HG03045 (cell line): ENCODE data around the gene INSRR.

Source experiments
- ATAC-seq: cut with Tn5 transposase; IDR thresholded peaks from one replicate; pipeline ENCODE4 v1.9.1; 2021; ENCODE audit warnings: mild to moderate bottlenecking, moderate library complexity; ENCODE audit not compliant: unreplicated experiment

INSRR gene

DNA sequence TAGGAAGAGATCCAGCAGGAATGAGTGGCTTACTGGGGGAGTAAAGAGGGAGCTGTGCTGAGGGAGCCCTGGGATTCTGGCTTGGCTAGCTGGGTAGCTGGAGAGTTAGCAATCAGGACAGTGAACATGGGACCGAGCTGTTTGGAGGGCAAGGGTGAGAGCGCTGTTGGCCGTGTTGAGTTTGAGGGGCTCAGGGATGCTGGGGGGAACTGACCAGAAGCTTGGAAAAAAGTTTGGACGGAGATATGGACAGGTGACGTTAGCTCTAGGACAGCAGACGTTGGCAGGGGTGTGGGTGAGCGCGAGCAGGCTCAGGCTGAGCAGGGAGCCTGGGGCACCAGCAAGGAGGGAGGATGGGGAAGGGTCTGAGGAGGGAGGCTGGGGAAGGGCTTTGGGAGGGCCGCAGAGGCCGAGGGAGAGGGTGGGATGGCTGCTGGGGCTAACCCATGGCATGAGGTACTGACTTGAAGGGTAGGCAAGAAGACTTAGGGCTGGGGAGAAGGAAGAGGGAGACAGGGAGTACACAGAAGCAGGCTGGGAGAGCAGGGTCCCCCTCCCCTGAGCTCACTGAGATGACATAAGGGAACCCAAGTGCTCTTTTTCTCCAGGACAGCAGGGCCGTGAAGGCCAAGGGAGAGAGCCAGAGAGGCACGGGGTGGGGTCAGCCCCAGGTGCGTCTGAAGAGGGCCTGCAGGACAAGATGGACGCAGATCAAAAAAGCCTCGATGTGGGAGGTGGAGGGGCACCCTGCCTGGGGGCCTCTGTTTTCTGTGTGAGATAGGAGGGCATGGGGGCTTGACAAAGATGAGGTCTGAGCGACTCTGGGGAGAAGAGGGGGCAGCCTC, 50.5 kb downstream of the INSRR start:
- ATAC-seq, result no peak

DNA sequence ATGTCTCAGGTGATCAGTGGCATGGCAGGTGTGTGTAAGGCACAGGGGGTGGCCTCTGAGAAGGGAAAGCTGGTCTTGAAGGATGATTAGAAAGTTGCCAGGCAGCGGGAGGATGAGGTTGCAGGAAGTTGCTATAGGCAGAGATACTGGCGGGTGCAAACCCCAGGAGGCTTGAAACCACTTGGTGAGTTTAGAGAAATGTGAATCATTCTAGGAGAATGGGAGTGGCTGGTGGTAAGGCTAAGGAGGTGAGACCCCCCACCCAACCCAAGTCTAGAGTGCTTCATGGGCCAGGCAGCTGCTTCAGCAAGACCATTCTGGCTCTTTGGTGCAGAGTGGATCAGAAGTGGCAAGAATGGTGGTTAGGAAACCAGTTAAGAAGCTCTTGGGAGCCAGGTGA, 51.3 kb downstream of the INSRR start:
- ATAC-seq, result no peak

DNA sequence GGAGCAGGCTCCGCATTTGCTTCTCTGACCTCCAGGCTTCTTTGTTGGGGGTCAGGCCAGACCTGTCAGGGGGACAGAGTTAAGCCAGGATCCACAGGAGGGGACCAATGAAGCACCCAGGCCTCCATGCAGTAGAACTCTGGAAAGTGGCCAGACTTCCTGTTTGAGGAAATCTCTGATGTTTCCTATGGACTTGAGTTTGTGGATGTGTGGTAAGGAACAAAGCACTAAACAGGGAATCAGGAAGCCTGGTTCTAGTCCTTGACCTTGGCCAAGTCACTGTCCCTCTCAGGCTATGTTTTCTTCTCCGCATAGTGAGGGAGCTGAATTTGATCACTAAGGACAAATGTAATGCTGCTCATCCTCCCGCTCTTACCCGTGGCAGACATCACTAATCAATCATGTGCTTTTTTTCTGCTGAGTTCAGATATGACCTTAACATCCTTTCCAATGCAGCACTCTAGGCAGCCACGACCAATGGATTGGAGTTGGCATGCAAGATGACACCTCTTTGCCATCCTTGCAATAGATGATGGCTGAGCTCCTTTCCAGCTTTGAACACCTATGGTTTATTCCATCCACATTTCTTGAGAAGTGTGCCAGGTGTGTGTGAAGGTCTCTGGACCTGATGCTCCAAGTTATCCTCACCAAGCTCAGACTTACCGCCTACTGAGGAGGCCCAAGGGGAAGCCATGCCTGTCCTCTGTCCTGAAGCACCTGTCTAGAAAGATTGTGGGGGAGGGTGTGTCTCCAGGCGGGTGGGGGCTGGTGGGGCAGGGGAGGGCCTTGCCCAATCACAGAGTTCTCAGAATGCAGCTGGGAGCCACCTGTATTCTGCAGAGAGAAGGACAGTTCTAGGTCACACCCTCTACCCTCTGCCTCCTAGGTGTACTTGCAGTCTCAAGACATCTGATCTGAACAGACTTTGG, 52.1 kb downstream of the INSRR start:
- ATAC-seq, result no peak

DNA sequence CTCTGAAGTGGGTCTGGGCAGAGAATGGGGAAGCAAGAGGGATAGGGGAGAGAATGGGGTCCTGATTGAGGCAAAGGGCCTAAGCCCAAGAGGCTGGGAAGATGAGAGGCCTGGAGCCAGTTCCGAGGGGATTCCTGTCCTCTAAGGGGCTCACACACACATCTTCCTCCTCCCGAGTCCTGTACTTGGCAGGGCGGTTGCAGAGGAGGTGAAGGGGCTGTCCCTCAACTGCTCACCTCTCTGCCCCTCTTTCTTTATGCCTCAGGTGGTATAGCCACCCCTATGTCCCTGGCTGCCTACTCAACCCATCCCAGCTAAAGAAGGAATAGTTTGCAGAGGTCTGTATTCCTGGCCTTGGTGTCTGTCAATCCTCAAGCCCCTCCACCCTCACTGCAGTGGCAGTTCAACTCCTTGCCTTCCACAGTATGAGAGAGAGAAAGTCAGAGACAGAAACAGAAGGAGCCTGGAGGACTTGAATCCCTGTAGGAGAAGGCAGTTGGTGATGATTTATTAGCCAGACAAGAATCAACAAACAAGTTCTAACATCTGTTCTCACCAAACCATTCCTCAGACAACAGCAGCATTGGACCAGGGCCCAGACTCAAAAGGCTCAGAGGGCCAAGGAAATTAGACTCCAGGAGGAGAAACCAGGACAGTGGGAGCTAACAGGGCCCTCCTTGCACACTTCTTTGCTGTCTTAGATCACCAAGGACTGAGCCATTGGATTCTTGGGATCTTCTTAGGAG, 53.0 kb downstream of the INSRR start:
- no peak for ATAC-seq

DNA sequence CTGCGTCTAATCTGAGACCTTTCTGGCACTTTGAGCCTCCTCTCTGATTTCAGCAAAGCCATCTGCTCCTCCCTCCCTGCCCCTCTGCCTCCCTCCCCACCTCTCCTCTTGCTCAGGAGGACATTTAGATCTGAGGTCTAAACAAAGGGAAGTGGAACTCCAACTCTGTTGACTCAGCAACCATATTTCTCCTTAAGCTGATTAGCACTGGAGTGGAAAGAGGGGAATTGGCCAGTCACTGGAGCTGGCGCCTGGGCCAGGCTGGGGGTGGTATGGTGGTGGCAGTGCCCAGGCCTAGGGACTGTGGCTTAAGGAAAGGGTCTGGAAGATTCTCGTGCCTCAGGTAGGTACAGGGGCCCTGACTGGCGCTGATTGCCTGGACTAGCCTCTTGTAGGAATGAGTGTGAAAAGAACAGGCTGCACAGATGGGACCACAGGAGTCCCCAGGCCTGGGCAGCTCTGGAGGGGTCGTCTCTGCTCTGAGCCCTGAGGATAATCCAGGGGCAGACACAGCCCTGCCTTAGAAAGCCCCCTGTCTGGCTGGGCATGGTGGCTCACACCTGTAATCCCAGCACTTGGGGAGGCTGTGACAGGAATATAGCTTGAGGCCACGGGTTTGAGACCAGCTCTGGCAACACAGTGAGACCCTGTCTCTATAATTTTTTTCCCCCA, 54.2 kb downstream of the INSRR start:
- no peak for ATAC-seq

DNA sequence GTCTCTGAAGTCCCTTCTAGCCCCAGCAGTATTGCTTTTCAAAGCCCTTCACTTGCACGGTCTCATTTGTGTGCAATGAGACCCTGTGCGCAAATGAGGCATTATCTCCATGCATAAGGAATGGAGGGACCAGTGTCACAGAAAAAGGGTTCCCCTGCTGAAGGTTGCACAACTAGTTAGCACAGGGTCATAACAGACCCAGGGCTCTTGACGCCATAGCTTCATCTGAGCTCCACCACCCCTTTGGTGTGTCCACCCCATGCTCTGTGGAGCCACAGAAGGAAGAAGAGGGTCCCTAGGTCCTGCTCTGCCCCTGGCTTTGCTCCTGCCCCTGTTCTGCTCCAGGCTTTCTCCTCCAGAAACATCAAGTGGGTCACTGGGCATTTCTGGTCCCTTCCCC, 54.9 kb downstream of the INSRR start:
- no peak for ATAC-seq

DNA sequence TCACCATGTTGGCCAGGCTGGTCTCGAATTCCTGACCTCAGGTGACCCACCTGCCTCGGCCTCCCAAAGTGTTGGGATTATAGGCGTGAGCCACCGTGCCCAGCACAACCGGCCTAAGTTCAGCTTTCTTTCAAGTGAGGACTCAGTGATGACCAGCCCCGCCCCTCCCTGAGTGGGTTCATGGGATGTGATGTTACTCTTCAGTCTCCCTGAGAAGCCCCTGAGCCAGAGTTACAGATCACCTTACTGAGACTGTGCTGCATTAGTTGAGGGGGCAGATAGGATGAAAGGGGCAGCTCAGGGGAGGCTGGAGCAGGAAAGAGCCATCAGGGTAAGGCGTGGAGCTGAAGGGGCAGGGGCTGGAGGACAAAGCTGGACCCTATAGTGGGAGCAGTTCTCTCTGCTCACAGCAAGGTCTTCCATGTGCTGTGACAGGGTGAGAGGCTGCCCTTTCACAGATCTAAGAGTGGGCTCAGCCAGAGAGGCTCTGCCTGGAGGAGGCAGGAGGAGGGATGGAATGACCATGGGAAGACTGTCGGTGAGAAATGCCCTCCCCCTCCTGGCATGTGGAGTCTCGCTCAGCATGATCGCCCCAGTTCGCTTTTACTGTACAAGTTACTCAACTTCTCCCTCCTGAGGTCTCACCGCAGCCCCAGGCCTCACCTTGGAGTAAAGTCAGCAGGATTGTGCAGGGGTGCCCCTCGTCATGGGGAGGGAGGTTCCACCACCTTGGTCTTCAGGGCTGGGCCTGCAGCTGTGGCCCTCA, 55.6 kb downstream of the INSRR start:
- no peak for ATAC-seq

DNA sequence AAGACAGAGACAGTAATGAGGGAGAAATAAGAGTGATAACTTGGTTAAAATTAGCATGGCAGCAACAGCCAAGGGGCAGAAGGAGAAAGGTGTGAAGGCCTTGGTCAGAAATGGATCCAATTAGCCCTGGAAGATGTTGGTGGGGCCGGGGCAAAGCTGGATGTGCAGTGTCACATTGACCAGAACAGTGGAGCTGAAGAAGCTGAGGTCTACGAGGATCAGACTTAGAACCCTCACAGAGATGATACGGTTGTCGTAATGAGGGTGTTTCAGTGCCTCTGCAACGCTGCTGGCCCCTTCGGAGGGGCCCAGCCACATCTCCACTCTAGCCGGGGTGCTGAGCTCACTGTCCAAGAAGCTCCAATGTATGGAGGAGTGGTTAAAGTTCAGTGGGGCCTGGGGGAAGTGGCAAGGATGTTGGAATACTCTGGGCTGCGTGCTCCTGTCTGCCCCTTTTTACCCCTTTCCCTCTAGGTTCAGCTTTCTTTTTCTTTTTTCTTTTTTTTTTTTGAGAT, 56.4 kb downstream of the INSRR start:
- ATAC-seq, result no peak

DNA sequence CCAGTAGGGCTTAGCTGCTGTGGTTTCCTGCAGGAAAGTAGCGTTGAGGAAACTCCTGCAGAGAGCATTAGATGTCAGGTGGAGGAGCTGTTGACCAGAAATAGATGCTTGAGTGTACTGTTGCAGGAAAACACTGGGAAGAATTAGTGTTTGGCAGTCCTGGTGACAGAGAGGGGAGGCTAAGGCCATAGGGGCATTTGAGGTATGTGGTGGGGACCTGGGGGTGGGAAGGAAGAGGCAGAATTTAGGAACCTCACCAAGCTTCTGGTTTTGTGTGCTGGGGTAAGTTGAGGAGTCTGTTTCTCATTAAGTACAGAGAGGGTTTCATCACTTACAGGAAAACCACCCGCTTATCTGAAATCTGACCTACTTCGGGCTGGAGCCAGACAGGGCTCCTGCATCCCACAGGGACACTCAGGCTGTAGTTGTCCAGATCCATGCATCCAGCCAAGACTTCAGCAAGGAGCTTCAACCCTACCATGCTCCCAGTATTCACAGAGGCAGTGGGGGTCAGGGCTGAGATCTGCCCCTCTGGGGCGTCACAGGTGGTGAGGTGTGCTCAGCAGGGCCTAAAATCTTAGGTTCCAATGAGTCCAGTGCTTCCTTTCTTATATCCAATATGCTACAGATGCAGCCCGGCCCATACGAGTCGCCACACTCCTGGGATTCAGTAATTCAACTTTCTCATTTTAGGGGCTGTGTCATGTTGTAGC, 57.4 kb downstream of the INSRR start:
- ATAC-seq, result no peak

DNA sequence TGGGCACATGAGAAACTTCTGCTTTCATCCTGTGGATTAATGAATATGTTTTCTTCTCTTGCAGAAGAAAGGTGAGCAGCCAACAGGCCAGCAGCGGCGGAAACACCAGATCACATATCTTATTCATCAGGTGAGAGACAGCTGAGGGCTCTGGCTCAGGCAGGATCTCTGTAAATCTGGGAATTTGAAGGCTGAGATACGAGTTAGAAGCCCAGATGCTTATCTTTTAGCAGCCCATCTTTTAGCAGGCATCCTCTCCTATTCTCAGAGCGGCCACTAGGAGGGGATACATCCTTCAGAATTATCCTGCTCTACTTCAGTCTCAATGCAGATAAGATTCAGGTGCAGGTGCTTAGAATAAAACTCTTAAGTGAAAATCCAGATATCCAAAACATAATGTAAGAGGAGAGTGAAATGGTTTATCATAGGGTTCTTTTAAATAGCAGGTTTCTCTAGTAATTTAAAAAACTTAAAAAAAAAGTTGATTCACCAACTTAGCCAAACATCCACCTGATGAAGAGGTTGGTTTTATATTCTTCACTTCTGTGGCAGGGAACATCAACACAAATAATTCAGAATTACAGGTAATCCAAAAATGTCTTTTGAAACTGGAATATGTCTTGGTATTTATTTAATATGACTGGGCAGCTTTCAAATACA, 61.6 kb downstream of the INSRR start:
- ATAC-seq, result no peak

DNA sequence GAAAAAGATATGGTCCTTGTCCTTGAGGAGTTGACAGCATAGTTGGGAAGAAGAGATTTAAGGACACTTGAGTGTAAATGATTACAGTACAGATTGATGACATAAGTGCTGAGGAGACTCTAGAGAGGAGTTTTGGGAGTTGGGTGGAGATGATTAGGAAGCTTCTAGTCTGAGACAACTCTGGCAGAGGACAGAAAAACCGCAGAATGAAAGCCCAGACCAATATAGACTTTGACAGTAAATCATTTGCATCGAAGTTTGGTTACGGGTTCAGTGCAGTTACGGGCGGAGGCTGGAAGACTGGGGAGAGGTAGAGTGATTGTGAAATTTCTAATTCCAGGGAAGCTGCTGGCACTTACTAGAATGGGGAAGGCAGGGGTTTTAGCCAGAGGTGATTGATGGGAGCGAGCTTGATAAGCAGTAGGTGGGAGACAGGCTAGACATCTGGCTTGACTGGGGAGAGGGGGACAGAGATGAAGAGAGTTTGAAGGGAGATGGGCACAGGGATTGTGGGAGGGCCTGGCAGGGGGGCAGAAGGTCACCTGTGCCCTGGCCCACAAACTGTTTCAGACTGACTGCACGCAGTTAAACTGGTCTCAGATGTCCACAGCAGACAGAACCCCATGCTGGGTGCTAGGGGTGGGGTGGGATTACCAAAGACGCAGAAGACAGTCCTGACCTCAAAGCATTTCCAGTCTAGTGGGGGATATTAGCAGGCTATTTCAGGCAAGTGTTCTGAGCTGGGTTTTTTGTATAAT, 62.4 kb downstream of the INSRR start:
- no peak for ATAC-seq

DNA sequence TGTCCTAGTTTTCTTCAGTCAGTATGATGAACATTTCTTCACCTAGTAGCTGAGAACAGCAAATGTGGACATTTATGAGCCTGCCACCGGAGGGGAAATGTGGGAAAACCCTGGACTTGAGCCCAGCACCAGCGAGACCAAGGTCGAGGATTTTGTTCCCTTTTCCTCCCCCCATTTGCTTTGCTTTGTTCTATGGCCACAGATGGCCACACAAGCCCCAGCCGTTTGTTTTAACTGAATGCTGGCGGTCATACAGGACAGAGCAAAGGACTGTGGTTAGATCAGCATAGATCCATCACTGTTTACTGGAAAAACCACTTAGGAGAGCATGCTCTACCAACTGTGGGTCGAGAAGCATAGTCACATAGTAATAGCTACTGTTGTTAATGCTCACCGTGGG, 63.1 kb downstream of the INSRR start:
- no peak for ATAC-seq

DNA sequence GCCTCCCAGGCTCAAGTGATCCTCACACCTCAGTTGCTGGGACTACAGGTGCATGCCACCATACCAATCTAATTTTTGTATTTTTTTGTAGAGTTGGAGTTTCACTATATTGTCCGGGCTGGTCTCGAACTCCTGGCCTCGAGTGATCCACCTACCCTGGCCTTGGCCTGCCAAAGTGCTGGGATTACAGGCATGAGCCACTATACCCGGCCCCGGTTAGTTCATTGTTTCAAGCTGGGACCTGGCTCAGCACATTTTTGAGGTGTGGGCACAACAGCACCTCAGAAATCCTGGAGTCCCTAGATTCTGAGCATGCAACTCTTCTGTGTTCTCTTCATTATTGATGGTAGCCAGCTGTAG, 63.6 kb downstream of the INSRR start:
- no peak for ATAC-seq

DNA sequence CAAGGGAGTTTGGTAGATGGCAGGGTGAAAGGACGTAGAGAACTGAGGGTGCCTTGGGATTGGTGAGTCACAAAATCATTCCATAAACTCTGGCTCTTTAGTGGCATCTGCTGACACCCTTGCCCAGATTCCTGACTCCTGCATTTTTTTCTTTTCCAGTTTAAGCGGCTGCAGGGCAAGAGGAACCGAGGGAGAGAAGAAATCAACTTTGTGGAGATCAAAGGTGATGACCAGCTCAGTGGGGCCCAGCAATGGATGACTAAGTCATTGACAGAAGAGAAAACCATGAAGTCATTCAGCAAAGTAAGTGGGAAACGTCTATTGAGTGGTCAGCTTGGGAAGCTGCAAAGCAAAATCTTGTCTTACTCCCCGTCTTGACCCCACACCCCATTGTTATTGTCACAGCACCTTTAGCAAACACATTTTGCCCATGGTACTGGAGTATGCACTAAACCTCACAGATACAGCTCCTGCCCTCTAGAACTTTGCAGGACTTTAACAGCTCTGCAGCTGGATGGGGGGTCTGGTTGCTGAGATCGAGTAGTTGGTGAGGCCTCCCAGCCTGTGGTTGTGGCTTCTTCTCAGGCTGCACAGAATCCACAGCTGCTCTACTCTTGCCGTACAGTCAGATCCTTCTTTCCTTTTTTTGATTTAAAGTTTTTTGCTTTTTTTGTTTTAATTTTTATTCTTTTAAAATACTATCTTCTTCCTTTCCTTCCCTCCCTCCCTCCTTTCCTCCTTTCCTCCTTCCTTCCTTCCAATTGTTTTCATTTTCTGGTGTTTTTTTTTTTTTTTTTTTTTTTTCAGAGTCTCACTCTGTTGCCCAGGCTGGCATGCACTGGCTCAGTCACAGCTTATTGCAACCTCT, 64.2 kb downstream of the INSRR start:
- ATAC-seq, result no peak
